HL-60 (cell line): ENCODE results near the gene PSTPIP1.

Experiments
- DNase-seq, 2 experiments: peaks; one replicate each; pipeline ENCODE4 v3.0.0-alpha.2; 2010 to 2020; ENCODE audit warnings: low read depth in 1 of 2, low spot score in 1 of 2
- H3K27ac ChIP-seq: fragments of 250-450 bp; sonication (Bioruptor Pico); replicated peaks from 2 replicates; pipeline ENCODE4 v1.5.1; 2020; ENCODE audit warnings: mild to moderate bottlenecking, moderate library complexity
- H3K27me3 ChIP-seq: fragments of 250-450 bp; sonication (Bioruptor Pico); 2 replicates; pipeline ENCODE4 v1.5.1; 2021; ENCODE audit warnings: mild to moderate bottlenecking, moderate library complexity; ENCODE audit not compliant: insufficient read depth, poor library complexity, severe bottlenecking
- H3K4me3 ChIP-seq: replicated peaks from 2 replicates; pipeline ENCODE4 v1.5.1; 2011; ENCODE audit warnings: mild to moderate bottlenecking, control low read depth, low read length; ENCODE audit not compliant: insufficient read depth
- CTCF ChIP-seq: IDR thresholded peaks from one replicate; pipeline ENCODE4 v1.5.1; 2011; ENCODE audit warnings: low read length, control low read depth, inconsistent platforms; ENCODE audit not compliant: insufficient read depth
- GABPA ChIP-seq: IDR thresholded peaks from 2 replicates; pipeline ENCODE4 v1.6.1; 2012; ENCODE audit warnings: low read depth
- POLR2AphosphoS5 ChIP-seq: IDR thresholded peaks from 2 replicates; pipeline ENCODE4 v1.6.1; 2012; ENCODE audit warnings: low read depth
- SPI1 ChIP-seq: IDR thresholded peaks from 2 replicates; pipeline ENCODE4 v1.6.1; 2012; ENCODE audit warnings: low read depth, mild to moderate bottlenecking, borderline replicate concordance
- TF ChIP-seq, protein P1 (sequence below): IDR thresholded peaks from 2 replicates; pipeline ENCODE4 v1.6.1; 2012; ENCODE audit warnings: low read depth; ENCODE audit not compliant: insufficient replicate concordance

PSTPIP1 gene

GRCh38 chr15:77058468-77058867, 63.5 kb downstream of the PSTPIP1 start:
- H3K27me3 ChIP-seq: no peaks in the 10 kb centered on the region
- no peak overlapping the region for H3K27ac ChIP-seq
- TF ChIP-seq CTCF (no peak), GABPA (no peak), SPI1 (no peak), POLR2AphosphoS5 (no peak)
- TF ChIP-seq, protein P1, sequence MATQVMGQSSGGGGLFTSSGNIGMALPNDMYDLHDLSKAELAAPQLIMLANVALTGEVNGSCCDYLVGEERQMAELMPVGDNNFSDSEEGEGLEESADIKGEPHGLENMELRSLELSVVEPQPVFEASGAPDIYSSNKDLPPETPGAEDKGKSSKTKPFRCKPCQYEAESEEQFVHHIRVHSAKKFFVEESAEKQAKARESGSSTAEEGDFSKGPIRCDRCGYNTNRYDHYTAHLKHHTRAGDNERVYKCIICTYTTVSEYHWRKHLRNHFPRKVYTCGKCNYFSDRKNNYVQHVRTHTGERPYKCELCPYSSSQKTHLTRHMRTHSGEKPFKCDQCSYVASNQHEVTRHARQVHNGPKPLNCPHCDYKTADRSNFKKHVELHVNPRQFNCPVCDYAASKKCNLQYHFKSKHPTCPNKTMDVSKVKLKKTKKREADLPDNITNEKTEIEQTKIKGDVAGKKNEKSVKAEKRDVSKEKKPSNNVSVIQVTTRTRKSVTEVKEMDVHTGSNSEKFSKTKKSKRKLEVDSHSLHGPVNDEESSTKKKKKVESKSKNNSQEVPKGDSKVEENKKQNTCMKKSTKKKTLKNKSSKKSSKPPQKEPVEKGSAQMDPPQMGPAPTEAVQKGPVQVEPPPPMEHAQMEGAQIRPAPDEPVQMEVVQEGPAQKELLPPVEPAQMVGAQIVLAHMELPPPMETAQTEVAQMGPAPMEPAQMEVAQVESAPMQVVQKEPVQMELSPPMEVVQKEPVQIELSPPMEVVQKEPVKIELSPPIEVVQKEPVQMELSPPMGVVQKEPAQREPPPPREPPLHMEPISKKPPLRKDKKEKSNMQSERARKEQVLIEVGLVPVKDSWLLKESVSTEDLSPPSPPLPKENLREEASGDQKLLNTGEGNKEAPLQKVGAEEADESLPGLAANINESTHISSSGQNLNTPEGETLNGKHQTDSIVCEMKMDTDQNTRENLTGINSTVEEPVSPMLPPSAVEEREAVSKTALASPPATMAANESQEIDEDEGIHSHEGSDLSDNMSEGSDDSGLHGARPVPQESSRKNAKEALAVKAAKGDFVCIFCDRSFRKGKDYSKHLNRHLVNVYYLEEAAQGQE: no peak
- DNase-seq: no peak
- no peak overlapping the region for H3K4me3 ChIP-seq

DNA sequence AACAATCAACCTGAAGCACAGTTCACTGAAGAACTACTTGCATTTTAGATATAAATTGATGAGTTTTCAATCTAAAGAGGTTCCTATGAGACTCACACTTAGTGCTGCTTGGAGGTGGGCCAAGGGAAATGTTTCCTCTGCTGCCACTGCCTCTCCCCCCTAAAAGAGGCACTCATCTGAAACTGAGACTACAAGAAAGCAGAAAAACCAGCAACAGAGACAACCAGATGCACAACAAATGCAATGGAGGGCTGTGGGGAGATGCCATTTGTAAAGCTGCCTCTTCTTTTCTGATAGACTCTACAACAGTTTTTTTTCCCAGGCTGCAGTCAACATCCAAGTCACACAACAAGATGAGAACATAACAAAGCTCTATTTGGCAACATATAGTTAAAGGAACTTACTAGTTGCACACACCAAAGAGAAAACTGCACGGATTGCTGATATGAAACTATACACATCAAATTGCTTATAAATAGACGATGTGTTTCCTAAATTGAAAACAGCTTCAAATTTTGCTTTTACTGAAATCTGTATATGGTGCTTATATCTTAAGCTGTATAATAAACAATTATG, 64.9 kb downstream of the PSTPIP1 start:
- Histone ChIP-seq H3K27me3 (no peaks in the 10 kb centered on the region), H3K4me3 (no peak overlapping the region), H3K27ac (no peak overlapping the region)
- TF ChIP-seq, protein P1: no peak
- no peak for TF ChIP-seq CTCF
- TF ChIP-seq GABPA: no peak
- no peak for TF ChIP-seq SPI1
- no peak for TF ChIP-seq POLR2AphosphoS5
- no peak for DNase-seq

GRCh38 chr15:77060546-77060945, 65.6 kb downstream of the PSTPIP1 start:
- Histone ChIP-seq H3K27me3 (no peaks in the 10 kb centered on the region), H3K27ac (no peak overlapping the region), H3K4me3 (no peak overlapping the region)
- DNase-seq: no peak
- TF ChIP-seq CTCF: no peak
- no peak for TF ChIP-seq SPI1
- TF ChIP-seq, protein P1: no peak
- no peak for TF ChIP-seq POLR2AphosphoS5
- TF ChIP-seq GABPA: no peak
